Neural progenitor cell (in vitro differentiated cells): Measurements from ENCODE around the gene GALNT7.

Experiments used
- CTCF ChIP-seq: fragments of 200-600 bp; sonication (generic); IDR thresholded peaks from 2 replicates; pipeline ENCODE4 v1.5.1; 2017; ENCODE audit warnings: antibody characterized with exemption, mild to moderate bottlenecking
- EZH2phosphoT487 ChIP-seq: fragments of 200-600 bp; sonication (generic); IDR thresholded peaks from 2 replicates; pipeline ENCODE4 v1.6.1; 2017; ENCODE audit warnings: antibody characterized with exemption

- no peak for TF ChIP-seq CTCF
- TF ChIP-seq EZH2phosphoT487, result no peak
Observed at GRCh38 chr4:173153445-173153844, 15.2 kb upstream of the GALNT7 start.
